IMR-90 (cell line): ENCODE data around the gene EIF4E3.

ENCODE experiments used
- CEBPB ChIP-seq: IDR thresholded peaks from 2 replicates; pipeline ENCODE4 v1.6.1; 2012; ENCODE audit warnings: low read depth, low read length, improper control_type of control experiment
- FOS ChIP-seq: fragments of 150-350 bp; IDR thresholded peaks from 2 replicates; pipeline ENCODE4 v1.6.1; 2016; ENCODE audit warnings: low read depth, low read length
- MAFK ChIP-seq: IDR thresholded peaks from 2 replicates; pipeline ENCODE4 v1.6.1; 2012; ENCODE audit warnings: low read depth, low read length, improper control_type of control experiment
- MAZ ChIP-seq: IDR thresholded peaks from 2 replicates; pipeline ENCODE4 v1.6.1; 2012; ENCODE audit warnings: low read depth, mild to moderate bottlenecking, low read length, improper control_type of control experiment, moderate library complexity, borderline replicate concordance
- MXI1 ChIP-seq: IDR thresholded peaks from 2 replicates; pipeline ENCODE4 v1.6.1; 2012; ENCODE audit warnings: low read depth, mild to moderate bottlenecking, low read length, moderate library complexity, borderline replicate concordance
- POLR2A ChIP-seq: IDR thresholded peaks from 2 replicates; pipeline ENCODE4 v1.6.1; 2012; ENCODE audit warnings: mild to moderate bottlenecking, low read depth, low read length
- RAD21 ChIP-seq: IDR thresholded peaks from 2 replicates; pipeline ENCODE4 v1.6.1; 2012; ENCODE audit warnings: low read length, improper control_type of control experiment
- RCOR1 ChIP-seq: IDR thresholded peaks from 2 replicates; pipeline ENCODE4 v1.6.1; 2012; ENCODE audit warnings: mild to moderate bottlenecking, low read length, improper control_type of control experiment; ENCODE audit not compliant: insufficient replicate concordance
- SMC3 ChIP-seq: fragments of 150-350 bp; IDR thresholded peaks from 2 replicates; pipeline ENCODE4 v1.6.1; 2016; ENCODE audit warnings: low read depth, mild to moderate bottlenecking, antibody characterized with exemption, low read length, moderate library complexity
- TF ChIP-seq, protein P1 (sequence below): conservative IDR thresholded peaks from 2 replicates; pipeline ENCODE4 v1.5.1; 2012; ENCODE audit warnings: mild to moderate bottlenecking, low read depth, low read length, improper control_type of control experiment
- TF ChIP-seq, protein P2 (sequence below): fragments of 150-350 bp; IDR thresholded peaks from 2 replicates; pipeline ENCODE4 v1.6.1; 2017; ENCODE audit warnings: mild to moderate bottlenecking, antibody characterized with exemption, low read length, low read depth

DNA sequence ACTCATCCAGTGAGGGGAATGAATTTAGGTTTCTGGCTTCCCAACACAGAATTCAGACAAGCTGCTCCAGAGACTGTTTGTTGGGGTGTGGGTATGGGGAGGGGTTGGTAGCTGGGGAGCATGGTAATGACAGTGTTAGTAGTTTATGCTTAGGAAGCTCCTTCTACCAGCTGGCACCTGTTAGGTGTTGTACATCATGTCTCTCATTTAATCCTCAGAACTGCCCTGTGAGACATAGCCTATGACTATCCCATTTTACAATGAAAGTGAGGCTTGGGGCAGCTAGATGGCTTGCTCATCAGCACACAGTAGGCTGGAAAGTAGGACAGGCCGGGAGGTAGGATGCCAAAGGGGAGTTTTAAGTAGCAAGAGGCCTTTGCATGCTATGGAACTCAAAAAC lies 2.5 kb downstream of the EIF4E3 start:
- TF ChIP-seq SMC3 (no peak), RAD21 (no peak), POLR2A (no peak), MAFK (no peak), CEBPB (no peak), FOS (no peak), MXI1 (no peak), RCOR1 (no peak), MAZ (no peak)
- TF ChIP-seq, protein P1, sequence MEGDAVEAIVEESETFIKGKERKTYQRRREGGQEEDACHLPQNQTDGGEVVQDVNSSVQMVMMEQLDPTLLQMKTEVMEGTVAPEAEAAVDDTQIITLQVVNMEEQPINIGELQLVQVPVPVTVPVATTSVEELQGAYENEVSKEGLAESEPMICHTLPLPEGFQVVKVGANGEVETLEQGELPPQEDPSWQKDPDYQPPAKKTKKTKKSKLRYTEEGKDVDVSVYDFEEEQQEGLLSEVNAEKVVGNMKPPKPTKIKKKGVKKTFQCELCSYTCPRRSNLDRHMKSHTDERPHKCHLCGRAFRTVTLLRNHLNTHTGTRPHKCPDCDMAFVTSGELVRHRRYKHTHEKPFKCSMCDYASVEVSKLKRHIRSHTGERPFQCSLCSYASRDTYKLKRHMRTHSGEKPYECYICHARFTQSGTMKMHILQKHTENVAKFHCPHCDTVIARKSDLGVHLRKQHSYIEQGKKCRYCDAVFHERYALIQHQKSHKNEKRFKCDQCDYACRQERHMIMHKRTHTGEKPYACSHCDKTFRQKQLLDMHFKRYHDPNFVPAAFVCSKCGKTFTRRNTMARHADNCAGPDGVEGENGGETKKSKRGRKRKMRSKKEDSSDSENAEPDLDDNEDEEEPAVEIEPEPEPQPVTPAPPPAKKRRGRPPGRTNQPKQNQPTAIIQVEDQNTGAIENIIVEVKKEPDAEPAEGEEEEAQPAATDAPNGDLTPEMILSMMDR = no peak
- TF ChIP-seq, protein P2, sequence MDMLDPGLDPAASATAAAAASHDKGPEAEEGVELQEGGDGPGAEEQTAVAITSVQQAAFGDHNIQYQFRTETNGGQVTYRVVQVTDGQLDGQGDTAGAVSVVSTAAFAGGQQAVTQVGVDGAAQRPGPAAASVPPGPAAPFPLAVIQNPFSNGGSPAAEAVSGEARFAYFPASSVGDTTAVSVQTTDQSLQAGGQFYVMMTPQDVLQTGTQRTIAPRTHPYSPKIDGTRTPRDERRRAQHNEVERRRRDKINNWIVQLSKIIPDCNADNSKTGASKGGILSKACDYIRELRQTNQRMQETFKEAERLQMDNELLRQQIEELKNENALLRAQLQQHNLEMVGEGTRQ = no peak
